Stimulated activated CD8-positive, alpha-beta memory T cell treated with anti-CD3 and anti-CD28 coated beads, Interleukin-4, amount 100 ng/mL, for 48 hours (primary cell): ENCODE data around the gene ARHGAP44.
"Not testable (repeated sequence)": the region's sequence is repeated elsewhere in the genome, so short reads cannot be mapped to it uniquely, and the experiment has no call there.

ENCODE experiments used
- DNase-seq: peaks from one replicate; pipeline ENCODE4 v3.0.0-alpha.2; 2020

The ARHGAP44 gene

DNA sequence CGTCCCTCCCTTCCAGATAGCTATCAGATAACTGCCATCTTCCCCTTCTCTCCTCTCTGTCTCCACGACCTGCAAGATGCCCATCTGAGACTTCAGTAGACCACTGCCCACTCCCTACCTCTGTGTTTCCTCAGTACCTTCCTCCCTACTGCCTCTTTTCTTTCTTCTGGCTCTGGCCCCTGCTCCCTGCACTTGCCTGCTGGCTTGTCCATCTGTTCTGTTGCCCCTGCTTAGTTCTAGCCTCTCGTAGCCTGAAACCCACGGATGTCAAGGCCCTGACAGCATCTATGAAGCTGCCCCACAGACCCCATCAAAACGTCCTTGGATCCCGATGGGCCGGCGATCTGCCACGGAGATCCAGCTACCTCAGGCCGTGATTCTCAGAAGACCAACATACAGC, 175.5 kb downstream of the ARHGAP44 start:
- no peak for DNase-seq

DNA sequence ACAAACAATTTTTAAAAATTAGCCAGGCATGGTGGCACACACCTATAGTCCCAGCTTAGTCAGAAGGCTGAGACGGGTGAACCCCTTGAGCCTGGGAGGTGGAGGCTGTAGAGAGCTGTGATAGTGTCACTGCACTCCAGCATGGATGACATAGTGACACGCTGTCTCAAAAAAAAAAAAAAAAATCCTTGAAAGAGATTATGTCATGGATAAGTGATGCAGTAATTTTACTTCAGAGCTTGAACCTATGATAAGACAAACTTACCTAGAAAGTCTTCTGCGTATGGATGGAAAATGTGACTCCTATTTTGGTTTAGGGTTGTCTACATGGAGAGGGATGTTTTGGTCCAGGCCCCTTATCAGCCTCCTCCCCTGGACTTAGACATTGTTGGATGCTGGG, 176.7 kb downstream of the ARHGAP44 start:
- DNase-seq, result no peak

DNA sequence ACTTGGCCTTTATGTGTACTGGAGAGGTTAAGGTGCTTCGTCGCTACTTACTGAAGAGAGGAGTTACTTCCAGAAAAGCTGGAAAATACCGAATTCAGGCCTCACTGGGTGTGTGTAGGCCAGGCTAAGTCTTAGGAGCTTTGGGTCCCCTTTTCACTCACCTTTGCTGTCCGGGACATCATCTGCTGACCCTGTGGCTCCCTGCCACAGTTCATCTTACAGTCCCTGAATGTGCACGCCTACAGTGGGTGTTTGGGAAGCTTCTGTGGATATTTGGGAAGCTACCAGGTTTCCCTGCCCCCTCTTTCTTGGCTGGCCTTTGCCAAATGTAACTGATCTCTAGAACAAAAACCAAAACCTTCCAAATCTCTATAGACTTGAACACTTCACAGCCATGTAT, 177.1 kb downstream of the ARHGAP44 start:
- no peak for DNase-seq

DNA sequence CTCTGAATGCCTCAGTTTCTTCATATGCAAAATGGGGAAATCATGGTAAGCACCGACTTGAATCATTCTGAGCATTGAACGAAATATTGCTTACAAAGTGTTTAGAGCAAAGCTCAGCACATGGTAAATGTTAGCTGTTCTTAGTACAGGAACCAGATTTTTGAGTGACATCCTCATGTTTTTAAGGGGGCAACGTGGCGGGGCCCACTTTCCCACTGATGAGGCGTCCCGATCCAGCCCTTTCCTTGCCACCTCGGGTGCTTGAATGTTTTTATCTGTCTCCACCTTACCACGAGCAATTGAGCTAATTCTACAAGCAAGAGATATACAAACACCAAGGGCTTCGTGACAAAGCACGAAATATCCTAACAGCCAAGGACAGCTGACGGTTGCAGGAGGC, 178.7 kb downstream of the ARHGAP44 start:
- no peak for DNase-seq

DNA sequence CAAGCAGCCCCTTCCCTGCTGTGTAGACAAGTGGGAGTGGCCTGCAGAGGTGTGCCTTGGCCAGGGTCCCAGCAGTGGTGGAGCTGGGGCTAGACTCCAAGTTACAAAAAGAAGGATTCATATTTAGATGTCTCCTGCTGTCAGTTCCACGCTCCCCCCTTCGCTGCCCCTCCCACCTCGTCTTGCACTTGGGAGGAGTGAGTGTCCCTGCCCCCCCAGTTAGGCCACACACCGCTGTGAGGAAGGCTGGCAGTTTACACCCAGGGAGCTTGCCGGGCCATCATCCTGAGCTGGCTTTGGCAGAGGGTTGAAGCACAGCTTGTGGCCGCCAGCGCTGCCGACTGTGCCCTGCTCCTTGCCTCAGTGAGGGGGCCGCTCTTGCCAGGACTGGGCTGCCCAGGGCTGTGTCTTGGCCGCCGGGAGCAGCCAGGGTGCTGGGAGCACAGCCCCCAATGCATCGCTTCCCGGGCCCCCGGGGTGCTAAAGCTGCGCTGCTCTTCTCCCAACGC, 184.3 kb downstream of the ARHGAP44 start:
- no peak for DNase-seq

DNA sequence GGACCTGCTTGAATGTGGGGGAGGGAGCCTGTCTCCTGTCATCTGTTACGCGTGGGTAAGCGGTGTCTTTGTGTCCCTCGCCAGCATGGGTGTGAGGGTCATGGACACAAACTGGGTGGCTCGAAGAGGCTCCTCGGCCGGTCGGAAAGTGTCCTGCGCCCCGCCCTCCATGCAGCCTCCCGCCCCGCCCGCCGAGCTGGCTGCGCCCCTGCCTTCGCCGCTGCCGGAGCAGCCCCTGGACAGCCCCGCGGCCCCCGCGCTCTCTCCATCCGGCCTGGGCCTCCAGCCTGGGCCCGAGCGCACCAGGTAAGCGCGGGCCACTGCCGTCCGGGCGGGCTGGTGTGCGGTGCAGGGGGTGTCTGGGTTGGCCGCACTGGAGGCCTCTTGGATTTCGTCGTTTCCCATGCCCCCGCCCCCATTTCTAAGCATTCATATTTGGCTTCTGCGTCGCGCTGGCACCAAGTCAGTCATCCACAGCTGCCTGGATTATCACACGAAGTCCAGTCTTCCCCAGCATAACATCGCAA, 184.8 kb downstream of the ARHGAP44 start:
- DNase-seq, result no peak

DNA sequence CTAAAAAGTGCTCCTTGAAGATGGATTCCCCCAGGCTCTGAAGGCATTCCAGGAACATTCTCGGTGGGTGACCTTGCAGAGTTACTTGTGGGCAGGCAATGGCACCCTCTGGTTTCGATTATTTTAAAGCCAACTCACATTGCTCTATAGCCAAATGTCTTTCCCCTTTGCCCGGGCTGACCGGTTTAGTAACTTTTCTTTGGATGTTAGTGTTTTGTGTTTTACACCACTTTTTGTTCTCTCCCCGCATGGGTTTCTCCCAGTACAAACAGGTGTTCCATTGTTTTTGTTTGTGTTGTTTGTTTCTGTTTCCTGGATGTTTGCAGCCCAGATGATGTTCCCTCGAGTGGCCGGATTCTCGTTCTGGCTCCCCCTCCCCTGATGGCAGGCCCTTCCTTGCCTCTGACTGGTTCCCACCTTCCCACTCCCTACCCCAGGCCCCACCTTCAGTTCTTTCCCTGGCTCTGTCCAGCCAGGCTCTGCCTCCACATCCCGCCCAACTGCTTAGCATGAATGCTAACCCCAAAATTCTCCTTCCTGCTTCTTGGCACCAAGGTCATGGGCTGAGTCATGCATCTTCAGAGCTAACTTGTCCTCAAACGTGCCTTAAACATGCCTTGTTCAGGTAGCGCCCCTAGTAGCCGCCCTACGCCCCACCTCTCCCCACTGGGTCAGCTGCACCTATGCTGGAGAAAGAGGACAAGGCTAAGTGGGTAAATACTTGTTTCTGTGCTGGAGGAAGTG, 187.9 kb downstream of the ARHGAP44 start:
- no peak for DNase-seq

DNA sequence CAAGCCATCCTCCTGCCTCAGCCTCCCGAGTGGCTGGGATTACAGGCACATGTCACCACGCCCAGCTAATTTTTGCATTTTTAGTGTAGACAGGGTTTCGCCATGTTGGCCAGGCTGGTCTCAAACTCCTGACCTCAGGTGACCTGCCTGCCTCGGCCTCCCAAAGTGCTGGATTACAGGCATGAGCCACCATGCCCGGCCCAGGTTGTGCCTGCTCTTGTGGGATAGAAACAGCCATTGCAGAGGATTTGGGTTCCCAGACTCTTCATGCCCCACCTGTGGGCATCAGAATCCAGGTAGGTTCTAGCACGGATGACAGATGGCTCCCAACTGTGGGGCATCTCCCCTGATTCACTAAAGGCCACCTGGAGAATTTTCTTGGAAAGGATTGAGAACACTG, 189.5 kb downstream of the ARHGAP44 start:
- not testable (repeated sequence) for DNase-seq

DNA sequence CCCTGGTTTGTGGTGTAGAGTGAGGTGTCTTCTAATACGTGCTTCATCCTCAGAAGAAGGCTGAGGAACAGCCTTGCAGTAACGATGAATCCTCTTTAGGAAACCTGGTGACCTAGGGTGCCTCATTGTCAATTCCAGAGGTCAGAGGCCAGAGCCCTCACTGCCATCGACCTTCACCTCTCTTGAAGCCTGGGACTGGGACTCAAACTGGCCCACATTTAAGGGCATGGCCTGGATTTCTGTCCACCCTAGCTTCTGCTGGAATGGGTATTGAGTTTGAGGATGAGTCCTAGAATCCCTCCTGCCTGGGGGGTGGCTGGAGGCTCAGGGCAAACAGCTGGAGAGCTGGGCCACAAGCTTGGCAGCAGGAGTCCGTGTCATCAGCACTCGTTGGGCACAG, 189.9 kb downstream of the ARHGAP44 start:
- DNase-seq, result no peak

DNA sequence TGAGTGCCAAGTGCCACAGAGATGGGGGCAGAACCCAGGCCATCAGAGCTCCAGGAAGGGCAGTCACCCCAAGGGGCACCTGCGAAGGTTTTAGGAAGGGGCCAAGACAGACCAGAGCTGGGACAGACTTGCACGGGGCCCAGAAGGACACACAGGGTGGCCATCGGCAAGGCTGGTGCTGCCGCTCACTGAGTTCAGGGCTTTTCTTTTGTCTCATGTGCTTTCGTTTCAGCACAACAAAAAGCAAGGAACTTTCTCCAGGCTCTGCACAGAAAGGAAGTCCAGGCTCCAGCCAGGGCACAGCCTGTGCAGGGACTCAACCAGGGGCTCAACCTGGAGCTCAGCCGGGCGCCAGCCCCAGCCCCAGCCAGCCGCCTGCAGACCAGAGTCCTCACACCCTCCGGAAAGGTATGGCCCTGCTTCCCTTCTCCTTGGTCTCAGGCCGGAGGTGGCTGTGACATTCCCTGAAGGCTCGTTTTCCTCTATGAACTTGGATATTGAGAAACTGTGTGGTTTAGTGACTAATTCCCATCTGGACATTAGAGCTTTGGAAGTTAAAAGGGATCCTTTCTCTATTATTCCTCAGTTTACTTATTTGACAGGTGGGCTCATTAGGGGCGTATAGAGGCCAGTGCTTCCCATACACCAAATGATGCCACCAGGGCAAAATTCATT, 190.7 kb downstream of the ARHGAP44 start:
- no peak for DNase-seq

DNA sequence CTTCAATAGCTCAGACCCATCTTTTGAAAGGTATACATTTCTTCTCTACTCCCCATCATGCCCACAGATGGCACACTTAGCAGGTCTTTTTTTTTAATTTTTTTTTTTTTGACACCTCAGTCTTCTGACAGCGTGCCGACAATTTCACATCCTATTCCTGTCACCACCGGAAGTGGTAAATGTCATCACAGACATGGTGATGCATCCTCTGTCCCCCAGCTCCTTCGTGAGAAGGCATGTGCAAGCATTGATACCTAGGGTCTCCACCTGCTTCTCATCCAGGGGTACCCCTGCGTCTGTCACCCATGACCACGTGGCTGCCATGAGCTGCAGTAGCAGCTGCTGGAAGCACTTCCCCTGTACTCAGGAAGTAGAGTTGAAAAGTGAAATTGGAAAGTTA, 192.9 kb downstream of the ARHGAP44 start:
- no peak for DNase-seq

DNA sequence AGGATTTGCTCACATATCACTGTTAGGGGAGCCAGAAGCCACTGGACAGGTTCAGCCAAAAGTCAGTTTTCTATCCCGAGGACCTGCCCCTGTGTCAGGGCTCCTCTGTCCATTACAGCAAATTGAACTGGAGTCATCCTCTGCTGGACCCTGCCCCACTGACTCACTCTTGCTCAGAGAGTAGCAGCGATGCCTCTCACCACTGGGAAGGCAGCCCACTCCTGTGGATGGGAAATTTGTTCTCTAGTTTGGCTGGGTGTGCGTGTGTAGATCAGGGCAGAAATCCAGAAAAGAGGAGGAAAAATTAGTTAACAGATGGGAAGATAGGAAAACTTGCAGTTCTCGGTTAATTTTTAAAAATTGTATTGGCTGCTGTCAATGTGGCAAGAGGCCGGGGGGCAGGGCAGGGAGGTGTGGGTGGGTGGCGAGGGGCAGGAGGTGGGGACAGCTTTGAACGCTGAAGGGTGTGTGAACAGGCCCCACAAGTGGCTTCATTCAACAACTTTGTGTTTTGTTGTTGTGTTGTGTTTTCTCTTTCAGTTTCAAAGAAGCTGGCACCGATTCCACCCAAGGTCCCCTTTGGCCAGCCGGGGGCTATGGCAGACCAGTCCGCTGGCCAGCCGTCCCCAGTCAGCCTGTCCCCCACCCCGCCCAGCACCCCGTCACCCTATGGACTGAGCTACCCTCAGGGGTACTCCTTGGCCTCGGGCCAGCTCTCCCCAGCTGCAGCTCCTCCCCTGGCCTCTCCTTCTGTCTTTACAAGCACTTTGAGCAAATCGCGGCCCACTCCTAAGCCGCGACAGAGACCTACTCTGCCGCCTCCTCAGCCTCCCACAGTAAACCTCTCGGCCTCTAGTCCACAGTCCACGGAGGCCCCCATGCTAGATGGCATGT, 194.9 kb downstream of the ARHGAP44 start:
- no peak for DNase-seq

DNA sequence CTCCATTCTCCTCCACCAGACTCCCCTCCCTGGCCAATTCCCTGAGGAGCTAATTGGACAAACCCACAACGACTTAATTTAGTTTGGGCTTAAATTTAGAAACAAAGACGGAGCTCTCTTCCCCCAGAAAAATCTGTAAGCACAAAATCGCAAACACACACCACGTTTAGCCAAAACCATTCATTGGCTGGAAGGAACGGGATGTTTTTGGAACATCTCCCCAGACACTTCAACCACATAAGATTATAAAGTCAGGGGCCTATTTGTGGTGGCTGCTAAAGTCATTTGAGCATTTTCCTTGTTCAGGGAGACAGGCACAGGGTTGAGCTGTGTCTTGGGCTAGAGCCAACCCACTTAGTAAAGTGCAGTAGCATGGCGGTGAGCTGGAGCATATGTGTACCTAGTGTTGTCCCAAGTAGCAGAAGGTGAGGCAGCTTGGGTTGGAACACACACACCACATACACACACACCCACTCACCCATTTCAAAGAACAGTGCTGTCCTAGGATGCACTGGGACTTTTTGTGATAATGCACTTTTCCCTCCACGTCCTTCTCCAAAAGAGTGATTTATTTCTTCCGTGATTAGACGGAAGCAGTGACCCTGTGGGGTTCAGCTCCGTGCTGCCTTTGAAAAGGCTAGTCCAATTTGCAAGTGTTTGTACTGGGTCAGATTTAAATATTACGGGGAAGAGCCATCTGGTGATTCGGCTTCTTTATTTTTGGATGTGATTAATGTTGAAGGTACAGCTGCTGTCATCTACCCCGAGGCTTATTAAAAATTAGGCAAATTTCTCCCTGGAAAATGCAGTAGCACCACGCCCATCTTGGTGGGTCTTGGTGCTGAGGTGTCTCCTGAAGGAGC, 196.4 kb downstream of the ARHGAP44 start:
- DNase-seq, result no peak

DNA sequence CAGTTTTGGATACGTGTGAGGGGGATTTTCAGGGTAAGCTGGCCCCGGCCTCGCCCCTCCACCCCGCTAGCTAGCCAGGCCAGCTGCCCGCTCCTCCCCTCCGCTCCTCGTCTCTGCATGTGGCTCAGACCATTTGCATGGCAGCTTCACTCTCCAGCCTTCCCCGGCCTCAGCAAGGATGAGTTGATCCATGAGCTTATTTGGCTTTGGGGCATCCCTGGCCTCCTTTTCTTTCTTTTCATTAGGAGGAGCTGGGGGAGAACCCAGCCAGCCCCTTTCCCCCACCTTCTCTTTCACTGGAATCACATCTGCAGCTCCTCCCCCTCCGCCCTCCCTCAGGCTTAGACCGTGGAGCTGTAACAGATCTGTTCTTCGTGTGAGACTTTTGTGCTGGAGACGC, 197.8 kb downstream of the ARHGAP44 start:
- no peak for DNase-seq

DNA sequence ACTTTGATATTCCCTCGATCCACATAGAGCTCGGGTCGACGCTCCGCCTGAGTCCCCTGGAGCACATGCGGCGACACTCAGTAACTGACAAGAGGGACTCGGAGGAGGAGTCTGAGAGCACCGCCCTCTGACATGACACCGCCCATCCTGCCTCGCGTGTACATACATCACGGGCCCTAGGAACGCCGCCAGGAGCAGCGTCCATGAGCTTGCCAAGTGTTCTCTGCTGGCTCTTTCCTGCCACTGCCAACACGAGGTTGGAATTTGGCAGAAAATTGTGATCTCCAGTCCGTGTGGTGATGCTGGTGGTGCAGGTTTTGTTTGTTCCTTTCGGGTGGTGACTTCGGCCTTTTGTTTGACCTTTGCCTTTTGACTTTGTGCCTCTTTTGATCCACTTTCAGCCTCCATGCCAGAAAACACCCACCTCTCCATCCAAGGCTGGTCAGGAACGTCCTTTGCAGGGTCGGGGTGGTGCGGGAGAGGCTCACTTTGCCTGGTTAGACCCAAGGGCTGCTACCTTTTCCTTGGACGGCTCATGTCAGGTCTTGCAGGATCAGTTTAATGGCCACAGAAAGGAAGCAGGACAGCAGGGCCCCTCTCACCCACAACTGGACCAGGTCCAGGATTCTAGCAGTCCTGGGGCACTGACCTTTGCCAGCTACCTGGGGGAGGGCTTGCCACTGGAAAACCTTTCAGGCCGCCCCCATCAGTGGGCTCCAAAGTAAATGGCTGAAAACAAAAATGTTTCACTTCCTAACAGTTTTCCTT, 200.9 kb downstream of the ARHGAP44 start:
- DNase-seq, result no peak

DNA sequence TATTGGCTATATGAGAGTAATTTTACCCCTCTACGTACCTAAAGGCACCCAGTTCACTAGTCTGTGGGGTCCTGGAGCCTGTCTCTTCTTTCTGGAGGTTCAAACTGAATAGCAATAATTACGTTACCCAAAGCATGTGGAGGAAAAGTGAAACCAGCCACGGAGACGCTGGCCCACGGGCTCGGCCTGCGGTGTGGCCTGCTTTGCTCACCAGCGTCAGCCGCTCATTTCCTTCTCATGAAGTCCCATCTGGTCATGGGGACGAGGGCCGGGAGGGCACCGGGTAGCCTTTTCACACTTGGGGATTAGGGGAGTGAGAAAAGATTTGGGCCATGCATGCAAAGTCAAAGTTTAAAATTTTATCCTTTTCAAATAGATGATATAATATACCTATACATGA, 201.6 kb downstream of the ARHGAP44 start:
- DNase-seq, result no peak

DNA sequence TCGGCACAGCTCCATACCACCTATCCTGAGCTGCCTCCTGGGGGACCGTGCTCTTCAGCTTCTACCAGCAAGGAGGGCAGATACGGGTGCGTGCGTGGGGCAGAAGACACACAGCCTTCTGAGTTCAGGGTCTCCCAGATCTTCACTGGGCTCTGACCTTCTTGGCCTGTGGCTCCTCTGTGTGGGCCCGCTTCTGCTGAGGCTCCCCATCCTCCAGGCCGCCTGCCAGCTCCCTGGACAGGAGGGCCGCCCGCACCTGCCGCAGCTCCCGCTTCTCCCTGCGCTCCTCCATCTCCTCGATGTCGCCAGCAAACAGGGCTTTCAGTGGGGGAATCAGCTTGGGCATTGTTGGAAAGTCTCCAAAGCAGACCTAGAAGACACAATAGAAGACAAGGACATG, 203.4 kb downstream of the ARHGAP44 start:
- DNase-seq, result no peak

DNA sequence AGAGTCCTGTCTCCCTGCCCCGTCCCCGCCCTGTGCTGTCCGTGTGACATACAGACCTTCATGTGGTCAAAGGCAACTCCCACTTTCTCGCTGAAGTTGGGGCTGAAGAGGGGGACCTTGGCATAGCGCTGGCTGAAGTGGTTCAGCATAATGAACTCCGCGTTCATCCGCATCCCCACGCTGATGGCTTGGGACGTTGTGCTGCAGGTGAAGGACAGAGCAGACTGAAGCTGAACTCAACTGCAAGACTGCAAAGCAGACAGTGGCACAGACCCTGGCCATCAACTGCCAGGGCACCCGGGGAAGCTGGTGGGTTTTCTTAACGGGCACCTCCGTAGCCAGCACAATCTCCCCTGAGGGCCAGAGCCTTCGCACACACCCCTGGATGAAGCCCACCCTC, 204.3 kb downstream of the ARHGAP44 start:
- no peak for DNase-seq

DNA sequence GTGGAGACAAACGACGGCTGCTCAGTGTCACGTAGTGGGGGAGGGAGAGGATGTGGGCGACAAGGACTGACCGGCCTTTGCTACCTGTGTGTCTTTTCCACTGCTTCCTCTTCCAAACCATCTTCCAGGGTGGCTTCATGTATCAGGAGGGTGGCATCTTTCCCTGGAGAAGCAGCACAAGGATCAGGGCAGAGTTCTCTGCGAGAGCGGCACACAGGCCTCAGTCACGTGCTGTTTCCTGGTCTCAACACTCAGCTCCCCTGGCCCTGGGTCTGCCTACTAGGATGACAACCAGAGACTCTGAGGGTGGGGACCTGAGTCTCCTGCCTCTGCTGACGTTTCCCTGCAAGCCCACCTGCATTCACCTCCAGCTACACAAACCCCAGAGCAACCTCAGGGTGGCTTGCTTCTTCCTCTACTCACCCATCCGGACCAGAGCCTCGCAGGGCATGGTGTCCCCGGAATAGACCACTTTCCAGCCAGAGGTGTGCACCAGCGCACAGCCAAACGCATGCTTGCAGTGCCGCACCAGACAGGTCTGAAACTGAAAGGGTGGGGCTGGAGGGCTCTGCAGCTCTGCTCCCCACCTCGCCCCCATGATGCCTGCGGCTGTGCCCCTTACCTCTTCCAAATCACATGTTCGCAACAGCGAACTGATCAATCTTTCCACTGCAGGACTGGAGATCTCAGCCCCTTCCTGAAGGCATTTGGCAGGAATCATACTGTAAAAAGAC, 205.2 kb downstream of the ARHGAP44 start:
- DNase-seq, result no peak

DNA sequence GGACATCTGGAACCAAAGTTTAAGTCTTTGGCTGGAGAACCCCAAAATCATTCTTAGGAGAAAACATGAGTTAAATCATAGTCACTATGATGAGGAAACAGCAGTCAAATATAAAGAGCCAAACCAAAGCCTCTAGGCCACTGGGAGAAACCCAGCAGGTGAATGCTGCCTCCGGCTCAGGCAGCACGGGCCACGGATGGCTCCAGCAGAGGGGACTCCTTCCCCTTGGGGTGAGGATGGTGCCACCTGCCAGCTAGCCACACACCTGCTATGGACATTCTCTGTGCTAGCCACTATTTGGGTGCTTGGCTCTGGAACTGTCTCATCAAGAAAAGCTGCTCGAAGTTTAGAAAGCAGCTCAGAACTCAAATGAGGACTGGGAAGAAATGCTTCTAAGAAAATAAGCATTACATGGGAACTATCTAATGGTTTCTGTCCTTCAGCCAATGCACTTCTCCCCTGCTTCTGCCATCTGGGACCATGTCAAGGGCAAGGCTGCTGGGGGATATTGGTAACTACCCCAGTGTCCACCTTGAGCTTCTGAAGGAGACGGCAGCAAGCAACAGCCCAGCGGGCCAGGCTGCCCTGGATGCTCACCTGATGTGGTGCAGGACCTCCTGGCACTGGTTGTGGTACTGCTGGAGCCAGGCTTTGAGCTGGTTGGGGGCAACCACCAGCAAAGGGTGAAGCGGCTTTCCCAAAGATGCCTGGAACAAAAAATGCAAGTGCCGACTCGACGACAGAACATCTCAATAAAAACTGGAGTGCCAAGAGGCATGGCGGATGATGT, 206.0 kb downstream of the ARHGAP44 start:
- no peak for DNase-seq
